Panc1 (cell line): ENCODE measurements around the gene CHST11. TPM values are rescaled to one million over a fixed set of nuclear protein-coding genes. Genes with fewer than 3 reads are reported as not detected.

Experiments
- ATAC-seq: fragments of 200-7000 bp; cut with Tn5 transposase; 2 replicates; pipeline ENCODE4 v1.9.1; 2020; ENCODE audit warnings: mild to moderate bottlenecking, moderate library complexity
- BruUV-seq: library from RNA; stranded (reverse); fragments of 400-500 nt; replicated peaks from 2 replicates; lab custom pipeline; 2021; lab: Mats Ljungman, UMichigan
- CTCF ChIA-PET: fragments of 300-600 bp; sonication (Branson Sonifier 250); formaldehyde crosslinking; loops from one replicate; lab custom pipeline; 2022; ENCODE audit warnings: antibody characterized with exemption; lab: Charles Lee
- POLR2A ChIA-PET: fragments of 300-600 bp; sonication (Branson Sonifier 250); formaldehyde crosslinking; loops from one replicate; lab custom pipeline; 2022; ENCODE audit warnings: antibody characterized with exemption; lab: Charles Lee
- DNase-seq: peaks from one replicate; pipeline ENCODE4 v3.0.0-alpha.2; 2010; ENCODE audit warnings: low read depth, low spot score
- H3K27ac ChIP-seq: 2 replicates; pipeline ENCODE4 v1.5.1; 2011; ENCODE audit warnings: mild to moderate bottlenecking, low read length, inconsistent platforms
- H3K27me3 ChIP-seq: fragments of 200-500 bp; sonication (Bioruptor generic); 2 replicates; pipeline ENCODE4 v1.6.0; 2014; ENCODE audit warnings: low read length, inconsistent platforms; ENCODE audit not compliant: control insufficient read depth, insufficient read depth
- H3K36me3 ChIP-seq: fragments of 200-500 bp; sonication (Bioruptor generic); 2 replicates; pipeline ENCODE4 v1.5.1; 2014; ENCODE audit warnings: inconsistent platforms, mild to moderate bottlenecking, low read length, moderate library complexity; ENCODE audit not compliant: control insufficient read depth, insufficient read depth
- H3K4me1 ChIP-seq: 2 replicates; pipeline ENCODE4 v1.5.1; 2011; ENCODE audit warnings: inconsistent platforms, mild to moderate bottlenecking, low read length, moderate library complexity; ENCODE audit not compliant: control insufficient read depth, insufficient read depth
- H3K4me3 ChIP-seq, 2 experiments: 2 replicates each; pipeline ENCODE4 v1.5.1; 2011 to 2012; ENCODE audit warnings: low read depth in 2 of 2, low read length in 2 of 2, mild to moderate bottlenecking in 2 of 2, inconsistent platforms in 1 of 2, moderate library complexity in 1 of 2
- H3K9me3 ChIP-seq: fragments of 200-500 bp; sonication (Bioruptor generic); 2 replicates; pipeline ENCODE4 v1.5.1; 2014; ENCODE audit warnings: low read depth, mild to moderate bottlenecking, inconsistent platforms, low read length, moderate library complexity; ENCODE audit not compliant: control insufficient read depth, insufficient read depth
- CTCF ChIP-seq: fragments of 450-650 bp; IDR thresholded peaks from 2 replicates; pipeline ENCODE4 v1.5.1; 2017; ENCODE audit warnings: mild to moderate bottlenecking
- POLR2AphosphoS5 ChIP-seq: IDR thresholded peaks from 2 replicates; pipeline ENCODE4 v1.6.1; 2012; ENCODE audit warnings: mild to moderate bottlenecking, low read depth, low read length, moderate library complexity
- REST ChIP-seq, 2 experiments: IDR thresholded peaks; 2 replicates each; pipeline ENCODE4 v1.6.1; 2011 to 2012; ENCODE audit warnings: low read depth in 2 of 2, control low read depth in 1 of 2, low read length in 1 of 2, mild to moderate bottlenecking in 1 of 2, moderate library complexity in 1 of 2; ENCODE audit not compliant: insufficient read depth in 1 of 2
- SIN3A ChIP-seq: IDR thresholded peaks from 2 replicates; pipeline ENCODE4 v1.6.1; 2012; ENCODE audit warnings: low read depth, mild to moderate bottlenecking, low read length, moderate library complexity, borderline replicate concordance; ENCODE audit not compliant: insufficient read depth
- TCF7L2 ChIP-seq: IDR thresholded peaks from 2 replicates; pipeline ENCODE4 v1.6.1; 2011; ENCODE audit warnings: mild to moderate bottlenecking, low read depth, low read length, inconsistent platforms
- in situ Hi-C: cut with HindIII; loops from 2 replicates; pipeline ENCODE4 v1.10.0; 2016; ENCODE audit warnings: low sequenced_read_pairs, low pct_unique_long_range_greater_than_20kb
- intact Hi-C: fragments of 100-400 bp; cut with micrococcal nuclease; formaldehyde crosslinking; loops from one replicate; pipeline ENCODE4 v1.10.0; 2022; ENCODE audit not compliant: unreplicated experiment
- total RNA-seq: library from RNA; stranded (reverse); gene quantifications from one replicate; pipeline ENCODE4 v1.2.1, GENCODE V29; 2021; ENCODE audit not compliant: unreplicated experiment

Gene CHST11
- total RNA-seq, 1 experiment from 2014 or later = 11.4 TPM

DNA sequence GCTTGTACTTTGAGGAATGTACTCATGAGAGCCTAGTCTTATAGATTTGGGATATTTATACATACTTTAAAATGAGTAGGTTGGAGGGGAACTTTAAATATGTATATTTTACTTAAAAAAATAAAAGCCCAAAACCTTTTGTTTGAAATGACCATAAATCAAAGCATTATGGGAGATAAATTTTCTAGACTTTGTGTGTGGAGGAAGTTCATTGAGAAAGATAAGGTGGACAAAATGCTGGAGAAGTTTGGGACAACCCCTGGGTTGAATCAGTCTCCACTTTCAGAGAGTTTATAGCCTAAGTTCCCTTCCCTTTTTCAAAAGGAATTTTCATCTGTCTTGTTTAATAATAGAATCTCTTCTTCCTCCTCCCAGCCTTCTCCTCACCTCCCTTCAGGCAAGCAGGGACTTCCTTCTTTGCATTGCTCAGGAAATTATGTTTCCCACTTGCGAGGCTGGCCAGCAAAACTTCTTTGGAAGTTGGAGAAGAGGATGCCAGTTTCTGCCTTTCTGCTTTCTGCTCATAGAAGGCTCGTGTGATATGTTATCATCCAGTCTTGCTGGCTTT lies 54.2 kb downstream of the CHST11 start:
- H3K36me3 ChIP-seq = no peaks in the 10 kb centered on the region
- ATAC-seq (no peak), DNase-seq (no peak)
- H3K9me3 ChIP-seq = no peaks in the 10 kb centered on the region
- in situ Hi-C loops = no loop called here
- no TSS peak for BruUV-seq
- H3K27me3 ChIP-seq = no peaks in the 10 kb centered on the region
- CTCF ChIA-PET = no interaction called here
- H3K4me3 ChIP-seq = no peak overlapping the region
- H3K27ac ChIP-seq = no peak overlapping the region
- POLR2A ChIA-PET = no interaction called here
- intact Hi-C loops = no loop called here
- H3K4me1 ChIP-seq = no peaks in the 10 kb centered on the region; the same call in 1 of the 2 replicates
- TF ChIP-seq REST (IDR thresholded peaks at IDR 0.05; ENCODE audit: insufficient read depth in 1 of 2, low read depth in 2 of 2, low read length in 1 of 2) = no peak
- no peak for TF ChIP-seq CTCF
- TF ChIP-seq TCF7L2 = no peak

- DNase-seq = no peak
- ATAC-seq = no peak
- in situ Hi-C loops = no loop called here
- TF ChIP-seq REST (IDR thresholded peaks at IDR 0.05; ENCODE audit: insufficient read depth in 1 of 2, low read depth in 2 of 2, low read length in 1 of 2) = no peak
- no peak for TF ChIP-seq SIN3A
- no peak for TF ChIP-seq CTCF
- no peak for TF ChIP-seq TCF7L2
- TF ChIP-seq POLR2AphosphoS5 = no peak
- intact Hi-C loops = no loop called here
- Histone ChIP-seq H3K9me3 (no peaks in the 10 kb centered on the region), H3K36me3 (no peaks in the 10 kb centered on the region), H3K4me1 (no peaks in the 10 kb centered on the region), H3K27ac (no peak overlapping the region), H3K27me3 (no peaks in the 10 kb centered on the region), H3K4me3 (no peak overlapping the region)
- ChIA-PET CTCF (no interaction called here), POLR2A (no interaction called here)
- no TSS peak for BruUV-seq
Observed at GRCh38 chr12:104513681-104514080, 56.9 kb downstream of the CHST11 start.
